Measurements from ENCODE around the gene ZAR1L.

GRCh38 chr13:32314271-32315237, 609 bp downstream of the ZAR1L start:
- TF ChIP-seq CTCF (IDR thresholded peaks at IDR 0.05; ENCODE audit: low read depth, low read length, poor library complexity, severe bottlenecking): no peak
- no peak for TF ChIP-seq EZH2phosphoT487 (IDR thresholded peaks at IDR 0.05; ENCODE audit: borderline replicate concordance, low read length)
